Endothelial cell of umbilical vein (primary cell): ENCODE results near the gene THSD8. TPM values are rescaled to one million over a fixed set of nuclear protein-coding genes. Genes with fewer than 3 reads are reported as not detected.
A peak's percentile ranks its signal among the peaks of the same experiment; 100 is the strongest.

Source experiments
- BruUV-seq: library from RNA; stranded (reverse); fragments of 400-500 nt; replicated peaks from 2 replicates; lab custom pipeline; 2021; lab: Mats Ljungman, UMichigan
- CTCF ChIA-PET: fragments of 300-600, 350-600 bp; sonication (Branson Sonifier 250); formaldehyde crosslinking; loops from one replicate; lab custom pipeline; 2021; ENCODE audit warnings: antibody characterized with exemption, inconsistent platforms; lab: Charles Lee
- POLR2A ChIA-PET: fragments of 300-600, 350-600 bp; sonication (Branson Sonifier 250); formaldehyde crosslinking; loops from one replicate; lab custom pipeline; 2021; ENCODE audit warnings: antibody characterized with exemption, inconsistent platforms; lab: Charles Lee
- DNase-seq: peaks from one replicate; pipeline ENCODE4 v3.0.0-alpha.2; 2011; ENCODE audit warnings: low read depth, low spot score
- FAIRE-seq: peaks from 2 replicates; lab custom pipeline; 2011; peaks lifted over from hg19 to GRCh38; lab: Jason Lieb, UNC
- H2AFZ ChIP-seq: 2 replicates; pipeline ENCODE4 v1.6.0; 2012; ENCODE audit warnings: low read depth, low read length, control low read depth, inconsistent platforms
- H3K27ac ChIP-seq: 2 replicates; pipeline ENCODE4 v1.5.1; 2011; ENCODE audit warnings: low read depth, mild to moderate bottlenecking, control low read depth, low read length, moderate library complexity; ENCODE audit not compliant: insufficient read depth
- H3K27me3 ChIP-seq, 2 experiments: 2 replicates each; pipeline versions ENCODE4 v1.6.0 to v1.6.1; 2011; ENCODE audit warnings: low read length in 2 of 2, mixed read lengths in 1 of 2; ENCODE audit not compliant: control insufficient read depth in 2 of 2, insufficient read depth in 2 of 2
- H3K36me3 ChIP-seq, 2 experiments: 2 replicates in 1 of 2; 3 replicates in 1 of 2; pipeline ENCODE4 v1.5.1; 2011; ENCODE audit warnings: low read length in 2 of 2, mild to moderate bottlenecking in 1 of 2, moderate library complexity in 1 of 2; ENCODE audit not compliant: control insufficient read depth in 2 of 2, insufficient read depth in 2 of 2; ENCODE audit errors: extremely low read depth in 1 of 2
- H3K4me1 ChIP-seq: 3 replicates; pipeline ENCODE4 v1.5.1; 2011; ENCODE audit warnings: mild to moderate bottlenecking, low read length; ENCODE audit not compliant: control insufficient read depth, insufficient read depth; ENCODE audit errors: extremely low read depth
- H3K4me2 ChIP-seq: 2 replicates; pipeline ENCODE4 v1.6.1; 2011; ENCODE audit warnings: low read length, control low read depth, mixed read lengths; ENCODE audit not compliant: insufficient read depth
- H3K4me3 ChIP-seq, 3 experiments: fragments of 200-600 bp in 1 of 3; sonication (generic), shearing (Covaris generic) in 1 of 3; replicated peaks in 1 of 3; 2 replicates each; pipeline ENCODE4 v1.5.1; 2011 to 2016; ENCODE audit warnings: control low read depth in 3 of 3, low read length in 3 of 3, mild to moderate bottlenecking in 2 of 3, inconsistent platforms in 1 of 3, low read depth in 1 of 3, moderate library complexity in 1 of 3; ENCODE audit not compliant: insufficient read depth in 1 of 3
- H3K79me2 ChIP-seq: 2 replicates; pipeline ENCODE4 v1.6.0; 2012; ENCODE audit warnings: low read length, inconsistent platforms; ENCODE audit not compliant: control insufficient read depth, insufficient read depth
- H3K9ac ChIP-seq: replicated peaks from 2 replicates; pipeline ENCODE3; 2011; ENCODE audit warnings: low read length, control low read depth; ENCODE audit not compliant: insufficient read depth; ENCODE audit errors: extremely low read depth
- H3K9me1 ChIP-seq: replicated peaks from 3 replicates; pipeline ENCODE4 v1.6.0; 2011; ENCODE audit warnings: mild to moderate bottlenecking, low read length; ENCODE audit not compliant: control insufficient read depth, insufficient read depth; ENCODE audit errors: extremely low read depth
- H3K9me3 ChIP-seq: replicated peaks from 2 replicates; pipeline ENCODE4 v1.5.1; 2012; ENCODE audit warnings: low read length, inconsistent platforms; ENCODE audit not compliant: control insufficient read depth, insufficient read depth
- H4K20me1 ChIP-seq: replicated peaks from 2 replicates; pipeline ENCODE3; 2011; ENCODE audit warnings: mild to moderate bottlenecking, low read length; ENCODE audit not compliant: control insufficient read depth, insufficient read depth; ENCODE audit errors: extremely low read depth
- CTCF ChIP-seq, 2 donors: IDR thresholded peaks; 1 replicate in 1 of 2; 2 replicates in 1 of 2; pipeline ENCODE4 v1.5.1; 2011; ENCODE audit warnings: low read length in 2 of 2, mild to moderate bottlenecking in 2 of 2, moderate library complexity in 2 of 2, control low read depth in 1 of 2, inconsistent platforms in 1 of 2, low read depth in 1 of 2; ENCODE audit not compliant: insufficient read depth in 1 of 2; ENCODE audit errors: extremely low read depth in 1 of 2
- EZH2 ChIP-seq: IDR thresholded peaks from 2 replicates; pipeline ENCODE4 v1.6.1; 2012; ENCODE audit warnings: borderline replicate concordance, low read depth, mild to moderate bottlenecking, moderate library complexity, low read length, inconsistent platforms; ENCODE audit not compliant: severe bottlenecking
- GATA2 ChIP-seq: IDR thresholded peaks from 2 replicates; pipeline ENCODE4 v1.7.0; 2011; ENCODE audit warnings: low read depth, mild to moderate bottlenecking, moderate library complexity, mixed read lengths, low read length; ENCODE audit not compliant: insufficient read length, insufficient read depth
- JUN ChIP-seq: IDR thresholded peaks from 2 replicates; pipeline ENCODE4 v1.6.1; 2011; ENCODE audit warnings: borderline replicate concordance, low read depth; ENCODE audit not compliant: insufficient read length, insufficient read depth
- MAX ChIP-seq: IDR thresholded peaks from 2 replicates; pipeline ENCODE4 v1.6.1; 2011; ENCODE audit not compliant: insufficient read depth, insufficient read length
- dilution Hi-C: fragments of 300-500 bp; cut with MboI; formaldehyde crosslinking; loops from one replicate; pipeline ENCODE4 v1.15.0; 2019; ENCODE audit warnings: low sequenced_read_pairs; ENCODE audit not compliant: extremely low pct_ligation_motif_present
- intact Hi-C: fragments of 100-400 bp; cut with micrococcal nuclease; formaldehyde crosslinking; loops from one replicate; pipeline ENCODE4 v1.10.0; 2022
- polyA plus RNA-seq, 4 experiments: library from polyadenylated mRNA; depleted of rRNA in 3 of 4; stranded (reverse) in 3 of 4; unstranded in 1 of 4; fragments of >200 nt; gene quantifications; 2 replicates each; pipeline versions ENCODE4 v1.2.1 to v1.2.3, GENCODE V29; 2011 to 2012; ENCODE audit warnings: missing spikeins in 1 of 4
- total RNA-seq: library from RNA; stranded (reverse); gene quantifications from 2 replicates; pipeline ENCODE4 v1.2.3, GENCODE V29; 2021

The THSD8 gene
- total and polyA plus RNA-seq, 2 donors (not counting 3 experiments of a cell fraction or from before 2014, with no cell fraction given), result 15.9 TPM; not detected in 1

- intact Hi-C loops (loop anchor here (1.0 to 10.0 kb wide), 3 partner anchors 9 to 321 kb away; partner anchors contain the start of genes CALR, FARSA, JUNB and LYL1), dilution Hi-C loops (no loop called here)
- no peaks in the 10 kb centered on the region for H3K36me3 ChIP-seq
- BruUV-seq, result no TSS peak
- peaks cover 25% of the 10 kb centered on the region for H3K4me1 ChIP-seq
- H3K4me3 ChIP-seq, result peak overlapping the region in 2 of 3 experiments; percentile 2 to 39
- POLR2A ChIA-PET, result interaction anchor here (2.8 kb wide), 1 partner anchor 10 kb away, joined by 73 read pairs; the partner anchor contains the start of gene JUNB
- peak overlapping the region; percentile 52 for H3K9ac ChIP-seq
- DNase-seq, result peak; percentile 78
- no peaks in the 10 kb centered on the region for H3K9me1 ChIP-seq
- peak overlapping the region; percentile 40 for H2AFZ ChIP-seq
- no peaks in the 10 kb centered on the region for H3K27me3 ChIP-seq
- H4K20me1 ChIP-seq, result no peaks in the 10 kb centered on the region
- H3K79me2 ChIP-seq, result no peaks in the 10 kb centered on the region
- FAIRE-seq, result no peak
- H3K9me3 ChIP-seq, result no peaks in the 10 kb centered on the region
- H3K4me2 ChIP-seq, result peak overlapping the region; percentile 6
- TF ChIP-seq MAX (peak; percentile 25), GATA2 (no peak), JUN (no peak), CTCF (IDR thresholded peaks at IDR 0.05; ENCODE audit: extremely low read depth in 1 of 2, insufficient read depth in 1 of 2, low read depth in 1 of 2, low read length in 2 of 2) (no peak), EZH2 (no peak)
- CTCF ChIA-PET, result interaction anchor here (1.0 to 1.2 kb wide), 5 partner anchors 10 to 24 kb away, joined by 3 to 21 read pairs (median 5); partner anchors contain the start of gene JUNB
- peak overlapping the region; percentile 50 for H3K27ac ChIP-seq
These were observed 19.8 kb upstream of the THSD8 start for GRCh38 chr19:12782174-12782423.
